RKO (cell line): ENCODE data around the gene BEND5.

Experiments
- DNase-seq: peaks from one replicate; pipeline ENCODE4 v3.0.0-alpha.2; 2016; ENCODE audit warnings: low spot score

The BEND5 gene, protein sequence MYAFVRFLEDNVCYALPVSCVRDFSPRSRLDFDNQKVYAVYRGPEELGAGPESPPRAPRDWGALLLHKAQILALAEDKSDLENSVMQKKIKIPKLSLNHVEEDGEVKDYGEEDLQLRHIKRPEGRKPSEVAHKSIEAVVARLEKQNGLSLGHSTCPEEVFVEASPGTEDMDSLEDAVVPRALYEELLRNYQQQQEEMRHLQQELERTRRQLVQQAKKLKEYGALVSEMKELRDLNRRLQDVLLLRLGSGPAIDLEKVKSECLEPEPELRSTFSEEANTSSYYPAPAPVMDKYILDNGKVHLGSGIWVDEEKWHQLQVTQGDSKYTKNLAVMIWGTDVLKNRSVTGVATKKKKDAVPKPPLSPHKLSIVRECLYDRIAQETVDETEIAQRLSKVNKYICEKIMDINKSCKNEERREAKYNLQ

DNA sequence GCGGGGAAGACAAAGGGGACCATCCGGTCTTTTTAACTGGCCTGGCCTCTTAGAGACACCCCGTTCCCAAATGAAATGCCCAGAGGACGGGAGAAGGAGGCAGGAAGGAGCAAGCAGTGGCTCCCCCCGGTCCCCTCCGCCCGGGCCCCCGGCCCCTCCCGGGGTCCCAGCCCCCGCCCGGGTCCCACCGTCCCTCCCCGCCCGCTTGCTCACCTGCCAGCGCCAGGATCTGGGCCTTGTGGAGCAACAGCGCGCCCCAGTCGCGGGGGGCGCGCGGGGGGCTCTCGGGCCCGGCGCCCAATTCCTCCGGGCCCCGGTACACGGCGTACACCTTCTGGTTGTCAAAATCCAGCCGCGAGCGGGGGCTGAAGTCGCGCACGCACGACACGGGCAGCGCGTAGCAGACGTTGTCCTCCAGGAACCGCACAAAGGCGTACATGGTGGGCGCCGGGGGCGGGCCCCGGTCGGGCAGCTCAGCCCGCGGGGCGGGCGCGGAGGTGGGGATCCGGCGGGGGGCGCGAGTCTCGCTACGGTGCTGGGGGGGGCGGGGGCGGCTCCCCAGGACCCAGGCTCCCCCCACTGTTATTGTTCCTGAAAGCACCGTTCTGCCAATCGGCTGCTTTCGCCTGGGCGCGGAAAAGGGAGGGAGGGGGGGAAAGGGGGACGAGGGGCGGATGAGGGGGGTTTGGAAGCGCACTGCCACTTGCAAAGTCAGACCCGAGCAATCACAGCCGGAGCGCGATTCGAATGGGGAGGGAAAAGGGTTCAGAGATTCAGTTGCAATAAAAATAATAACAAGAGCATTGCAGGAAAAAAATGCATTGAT lies at the start of gene BEND5:
BEND5 (minus strand) TSS at position 499 of the 826 bp plus-strand sequence; CDS start at position 439, 60 bp downstream.
- no peak for DNase-seq

DNA sequence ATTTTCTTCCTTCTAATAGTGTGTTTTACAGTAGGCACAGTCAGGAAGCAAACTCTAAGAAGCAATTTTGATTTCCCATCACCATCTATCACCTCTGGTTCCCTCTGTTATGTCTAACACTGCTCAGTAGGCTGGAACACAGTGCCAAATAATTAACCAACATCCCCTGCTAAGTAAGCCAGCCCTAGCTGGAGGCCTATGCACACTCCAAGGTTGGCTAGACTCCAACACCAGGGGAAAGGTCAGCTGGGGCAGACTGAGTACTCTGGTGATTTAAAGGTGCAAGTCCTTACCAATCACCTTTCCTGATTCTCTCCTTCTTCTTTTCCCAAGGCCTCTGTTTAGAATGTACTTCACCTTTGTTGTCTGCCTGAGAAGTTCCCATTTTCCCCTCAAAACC lies 46.5 kb upstream of the BEND5 start:
- no peak for DNase-seq

DNA sequence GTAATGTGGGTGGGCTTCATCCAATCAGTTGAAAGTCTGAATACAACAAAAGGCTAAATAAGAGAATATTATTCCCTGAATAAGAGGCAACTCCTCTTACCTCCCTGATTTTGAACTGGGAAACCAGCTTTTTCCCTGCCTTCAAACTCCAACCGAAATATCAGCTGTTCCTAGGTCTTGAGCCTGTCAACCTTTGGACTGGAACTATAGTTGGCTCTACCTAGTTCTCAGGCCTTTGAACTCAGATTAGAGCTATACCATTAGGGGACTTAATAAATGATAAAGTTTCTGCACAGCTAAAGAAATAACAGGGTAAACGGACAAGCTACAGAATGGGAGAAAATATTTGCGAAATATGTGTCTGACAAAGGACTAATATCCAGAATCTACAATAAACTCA lies 43.8 kb upstream of the BEND5 start:
- DNase-seq = no peak

GRCh38 chr1:48817505-48818114 lies 40.9 kb upstream of the BEND5 start:
- DNase-seq = peak; percentile 56

GRCh38 chr1:48810740-48811139 lies 34.0 kb upstream of the BEND5 start:
- DNase-seq = no peak

DNA sequence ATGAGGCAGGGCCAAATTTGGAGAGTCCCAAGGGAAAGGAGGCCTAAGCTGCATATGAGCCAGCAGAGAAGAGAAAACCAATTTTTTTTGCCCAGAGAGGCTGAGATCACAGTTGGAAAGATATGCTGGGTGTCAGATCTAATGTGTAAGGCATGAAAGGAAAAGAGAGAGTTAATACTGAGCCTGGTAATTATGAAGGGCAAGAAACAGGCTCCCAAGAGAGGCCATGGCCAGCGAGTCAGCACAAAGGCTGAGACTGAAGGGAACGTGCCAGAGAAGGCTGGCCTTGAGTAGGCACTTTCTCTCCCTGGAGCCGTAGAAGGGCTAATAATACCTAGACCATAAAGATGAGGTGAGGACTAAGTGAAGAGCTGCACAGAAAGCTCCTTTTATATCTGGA lies 31.8 kb upstream of the BEND5 start:
- DNase-seq = no peak

DNA sequence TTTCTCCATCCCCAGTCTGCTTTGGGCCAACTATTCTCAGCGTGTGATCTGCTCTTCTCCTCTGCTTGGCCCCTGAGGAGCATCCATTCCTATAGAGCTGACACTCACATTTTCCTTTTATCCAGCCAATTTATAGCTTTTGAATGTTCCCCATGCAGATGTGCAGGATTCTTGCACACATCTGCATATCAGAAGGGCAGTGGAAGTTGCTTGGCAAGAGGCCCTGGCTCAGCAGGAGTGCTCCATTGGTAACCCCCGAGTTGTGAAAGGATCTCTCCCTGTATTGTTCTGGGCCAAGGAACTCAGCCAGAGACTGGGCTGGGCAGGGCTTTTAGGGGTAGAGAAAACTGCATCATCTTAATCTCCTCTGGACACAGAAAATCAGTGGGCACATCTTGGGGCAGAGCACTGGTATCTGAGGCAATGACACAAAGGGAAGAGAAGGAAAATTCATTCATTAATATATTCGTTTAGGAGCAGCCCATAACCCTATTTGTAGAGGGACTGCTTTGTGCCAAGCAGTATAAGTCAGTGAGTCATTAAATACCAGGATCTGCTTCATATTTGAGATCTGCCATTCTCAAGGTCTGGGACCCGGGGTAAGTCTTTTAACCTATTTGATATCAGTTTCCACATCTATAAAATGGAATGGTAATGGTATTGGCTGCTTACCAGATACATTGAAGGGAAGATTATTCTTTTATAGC lies 31.0 kb upstream of the BEND5 start:
- DNase-seq = no peak

DNA sequence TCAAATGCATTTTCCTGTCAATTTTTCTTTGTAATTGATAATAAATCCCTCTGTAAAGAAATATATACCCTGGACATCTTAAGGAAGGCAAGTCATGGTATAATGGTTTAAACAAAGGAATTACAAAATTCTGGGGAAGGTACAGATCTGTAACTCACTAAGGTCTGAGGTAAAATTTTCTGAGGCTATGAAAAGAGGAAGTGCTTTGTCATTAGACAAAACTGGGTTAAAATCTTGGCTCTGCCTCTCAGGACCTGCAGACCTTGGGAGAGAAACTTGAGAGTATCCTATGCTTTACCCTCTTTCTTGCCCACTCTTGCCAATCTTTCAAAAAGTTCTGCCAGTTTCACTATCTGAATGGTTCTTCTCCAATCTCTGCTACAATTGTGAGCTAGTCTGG lies 26.8 kb upstream of the BEND5 start:
- DNase-seq = no peak

DNA sequence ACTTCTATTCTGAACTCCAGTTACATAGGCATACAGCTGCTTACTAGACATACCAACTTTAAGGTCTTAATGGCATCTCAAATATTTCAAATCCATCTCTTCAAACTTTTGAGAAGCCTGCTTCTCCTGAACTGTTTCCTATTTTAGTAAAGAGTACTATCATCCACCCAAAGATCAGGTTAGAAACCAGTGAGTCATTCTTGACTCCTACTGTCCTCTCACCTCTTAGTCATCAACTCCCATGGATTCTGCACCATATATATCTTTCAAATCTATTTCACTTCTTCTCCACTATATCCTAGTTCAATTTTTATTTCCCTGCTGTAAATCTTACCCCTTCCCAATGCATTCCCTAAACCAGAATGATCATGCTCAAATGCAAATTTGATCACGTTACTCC lies 18.1 kb upstream of the BEND5 start:
- peak; percentile 60 for DNase-seq

DNA sequence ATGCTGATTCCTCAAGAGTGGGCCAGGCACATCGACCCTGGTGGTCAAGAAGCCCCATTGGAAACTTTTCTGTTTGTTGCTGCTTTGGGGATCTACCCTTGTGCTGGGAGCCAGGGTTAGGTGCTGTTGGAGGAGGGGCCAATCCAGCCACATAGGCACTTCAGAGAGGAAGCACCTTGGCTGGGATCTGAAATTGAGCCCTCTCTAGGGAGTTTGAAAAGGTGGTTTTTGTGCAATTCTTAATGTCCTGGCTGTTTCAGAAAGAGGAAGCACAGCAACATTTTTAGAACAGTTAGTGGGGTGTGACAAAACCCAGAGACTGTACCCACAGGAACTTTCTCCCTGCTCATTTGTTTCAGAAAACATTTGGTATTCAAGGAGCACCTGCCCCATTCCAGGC lies 17.2 kb upstream of the BEND5 start:
- no peak for DNase-seq

GRCh38 chr1:48792961-48793360 lies 16.3 kb upstream of the BEND5 start:
- no peak for DNase-seq

DNA sequence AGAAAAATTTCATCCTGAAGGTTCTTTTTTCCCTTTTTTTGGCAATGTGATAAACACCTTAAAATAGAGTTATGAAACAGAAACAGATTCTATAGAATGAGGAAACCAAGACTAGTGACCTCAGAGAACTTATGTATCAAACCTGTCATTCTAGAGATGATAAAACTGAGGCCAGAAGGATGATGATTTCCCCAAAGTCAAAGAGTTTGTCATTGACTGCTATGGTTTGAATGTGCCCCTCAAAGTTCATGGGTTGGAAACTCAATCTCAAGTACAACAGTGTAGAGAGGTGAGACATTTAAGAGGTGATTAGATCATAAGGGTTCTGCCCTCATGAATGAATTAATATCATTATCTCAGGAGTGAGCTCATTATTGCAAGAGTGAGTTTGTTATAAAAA lies 13.7 kb upstream of the BEND5 start:
- DNase-seq = no peak

- no peak for DNase-seq
These were observed 13.2 kb upstream of the BEND5 start for GRCh38 chr1:48789903-48790302.

GRCh38 chr1:48785869-48786268 lies 9.2 kb upstream of the BEND5 start:
- DNase-seq = no peak

- DNase-seq = no peak
These were observed 7.6 kb upstream of the BEND5 start for GRCh38 chr1:48784301-48784700.

DNA sequence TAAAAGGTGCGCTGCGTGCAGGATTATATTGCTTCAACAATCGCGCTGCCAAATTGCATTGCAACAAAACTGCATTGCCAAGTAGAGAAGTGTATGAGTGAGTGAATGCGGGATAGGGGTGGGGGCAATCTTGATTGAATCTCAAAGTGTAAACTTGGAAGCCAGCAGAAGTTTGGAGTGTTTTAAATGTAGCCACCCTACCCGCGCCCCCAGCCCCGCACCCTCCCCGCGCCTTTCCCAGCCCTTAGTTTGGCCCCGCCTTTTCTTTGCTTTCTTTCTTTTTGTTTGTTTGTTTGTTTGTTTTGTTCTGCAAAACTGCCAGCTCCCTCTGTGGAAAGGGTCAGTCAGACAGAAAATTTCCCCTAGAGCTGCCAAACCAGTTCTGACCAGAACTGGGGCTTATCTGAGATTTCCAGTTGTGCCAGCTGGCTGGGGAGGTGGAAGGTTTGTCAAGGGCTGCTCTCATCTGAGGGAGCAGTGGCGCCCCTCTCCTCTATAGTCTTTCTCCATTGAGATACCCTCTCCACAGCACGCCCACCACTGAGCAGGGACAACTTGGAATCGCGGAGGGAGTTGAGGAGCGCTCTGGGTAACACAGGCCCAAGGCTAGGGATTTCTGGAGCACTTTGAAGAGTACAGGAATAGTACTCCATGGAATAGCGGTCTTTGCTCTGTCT lies 666 bp upstream of the BEND5 start:
- DNase-seq = no peak

- DNase-seq = no peak
These were observed 779 bp downstream of the BEND5 start for GRCh38 chr1:48775831-48776392.

DNA sequence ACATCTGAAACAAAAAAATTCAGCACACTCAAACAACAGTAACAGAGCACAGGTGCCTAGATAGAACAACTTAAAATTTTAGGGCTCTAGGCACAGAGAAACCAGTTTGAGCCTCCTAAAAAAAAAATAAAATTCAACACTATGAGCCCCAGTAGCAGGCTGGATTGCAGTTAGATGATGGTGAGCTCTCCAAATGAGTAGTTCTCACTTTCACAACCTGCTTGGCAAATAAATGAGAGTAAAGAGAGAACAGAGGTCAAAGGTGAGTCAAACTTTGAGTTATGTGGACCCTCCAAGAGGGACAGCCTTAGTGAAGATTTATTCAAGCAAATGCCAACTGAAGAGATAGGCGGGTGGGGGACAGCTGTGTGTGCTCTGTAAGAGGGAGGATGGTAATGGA lies 3.6 kb downstream of the BEND5 start:
- DNase-seq = no peak

GRCh38 chr1:48772211-48772610 lies 4.5 kb downstream of the BEND5 start:
- DNase-seq = no peak

DNA sequence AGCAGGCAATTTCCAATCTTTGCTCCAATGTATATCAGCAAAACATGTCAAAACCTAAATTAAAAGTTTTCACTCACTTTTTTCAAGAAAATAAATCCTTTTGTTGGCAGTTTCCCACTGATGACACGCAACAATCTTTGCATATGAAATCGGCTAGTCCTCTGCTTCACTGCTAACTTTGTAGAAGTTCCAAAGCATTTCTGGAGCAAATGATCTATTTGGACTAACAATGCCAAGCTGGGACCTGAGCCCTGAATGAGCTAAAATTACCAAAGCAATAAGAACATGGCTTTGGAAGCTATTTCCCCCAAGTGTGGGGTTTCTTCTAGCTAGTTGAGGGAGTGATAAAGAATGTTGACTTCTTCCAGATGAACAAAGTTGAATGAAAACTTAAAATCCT lies 5.1 kb downstream of the BEND5 start:
- DNase-seq = no peak

DNA sequence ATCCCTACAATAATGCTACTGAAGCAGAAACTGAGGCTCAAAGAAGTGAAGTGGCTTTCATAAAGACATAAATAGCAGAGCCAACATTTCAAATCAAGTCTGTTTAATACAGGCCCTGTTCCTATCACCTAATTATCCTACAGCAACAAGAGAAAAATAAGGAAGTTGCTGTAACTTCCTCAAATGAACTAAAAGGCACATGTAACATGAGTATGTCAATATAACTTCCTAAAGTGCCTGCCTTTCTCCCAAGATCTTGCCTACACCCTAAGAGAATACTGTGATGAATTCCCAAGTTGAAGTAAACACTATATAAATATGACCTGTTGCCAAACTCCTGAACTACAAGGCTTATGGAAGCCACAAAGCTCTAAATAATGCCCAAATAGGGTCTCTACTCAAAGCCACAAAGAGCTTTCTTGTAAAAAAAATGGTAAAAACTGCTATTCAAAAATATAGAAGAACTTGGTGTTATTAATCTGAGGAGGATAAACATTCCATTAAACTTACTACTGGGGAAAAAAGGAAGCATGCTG lies 8.6 kb downstream of the BEND5 start:
- DNase-seq = no peak
